Mucosa of descending colon (tissue), 3 donors: ENCODE measurements around the gene KLHL22. TPM values are rescaled to one million over a fixed set of nuclear protein-coding genes. Genes with fewer than 3 reads are reported as not detected.

ENCODE experiments used
- ATAC-seq: fragments of 200-7000 bp; cut with Tn5 transposase; one replicate; pipeline ENCODE4 v1.9.1; 2020; ENCODE audit warnings: mild to moderate bottlenecking, moderate library complexity
- DNase-seq, 3 donors: peaks; one replicate each; pipeline ENCODE4 v3.0.0-alpha.2; 2020
- H3K36me3 ChIP-seq: fragments of 200-600 bp; one replicate; pipeline ENCODE4 v1.8.0; 2021; ENCODE audit warnings: low read depth, mild to moderate bottlenecking
- H3K4me1 ChIP-seq: fragments of 200-600 bp; one replicate; pipeline ENCODE4 v1.8.0; 2021; ENCODE audit warnings: low read depth, mild to moderate bottlenecking
- H3K4me3 ChIP-seq: fragments of 200-600 bp; one replicate; pipeline ENCODE4 v1.8.0; 2021; ENCODE audit warnings: mild to moderate bottlenecking
- H3K9me3 ChIP-seq: fragments of 200-600 bp; one replicate; pipeline ENCODE4 v1.8.0; 2021; ENCODE audit warnings: mild to moderate bottlenecking
- CTCF ChIP-seq: fragments of 200-600 bp; IDR thresholded peaks from one replicate; pipeline ENCODE4 v1.8.0; 2022; ENCODE audit warnings: antibody characterized with exemption, mild to moderate bottlenecking
- intact Hi-C, 2 donors: fragments of 100-400 bp; cut with DNase I in 1 of 2; cut with micrococcal nuclease in 1 of 2; formaldehyde crosslinking; loops; one replicate each; pipeline versions ENCODE4 v1.11.0 to v1.11.1; 2022; cut with DNase I, micrococcal nuclease
- total RNA-seq, 3 donors: library from RNA; stranded (reverse); fragmentation: NEBNext Ultra II Directional in 2 of 3; extraction: Animal tissue kit (Norgen Biotek cat#: 25700) in 2 of 3; gene quantifications; one replicate each; pipeline versions ENCODE4 v1.2.1 to v1.2.4, GENCODE V29; 2021 to 2023
- donor health status: DM: no; HTN: no; CAD: no; lungs with moderate emphysema.
- donor health status: DM: no; HTN: no; CAD: no.
- donor health status: DM: no; HTN: yes; CAD: no.

KLHL22 gene
- total RNA-seq, 3 donors from 2014 or later, result 9.5 to 24.1 (median 14.7) TPM

DNA sequence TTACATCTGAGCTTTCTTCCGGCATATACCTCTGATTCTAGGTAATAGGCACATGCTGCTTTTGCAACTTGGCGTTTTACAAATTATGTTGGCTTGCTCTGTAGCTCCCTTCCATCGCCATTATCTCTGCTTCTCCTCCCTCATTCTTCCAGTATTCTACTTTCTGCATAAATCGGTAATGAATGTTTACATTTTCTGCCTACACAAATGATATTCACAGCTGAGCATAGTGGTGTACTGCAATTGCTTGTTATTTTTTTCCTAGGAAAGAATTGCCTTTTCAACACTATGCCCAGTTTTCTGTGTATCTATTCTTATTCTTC is 30.7 kb upstream of the KLHL22 start:
- peaks cover 25% of the 10 kb centered on the region for H3K4me1 ChIP-seq

DNA sequence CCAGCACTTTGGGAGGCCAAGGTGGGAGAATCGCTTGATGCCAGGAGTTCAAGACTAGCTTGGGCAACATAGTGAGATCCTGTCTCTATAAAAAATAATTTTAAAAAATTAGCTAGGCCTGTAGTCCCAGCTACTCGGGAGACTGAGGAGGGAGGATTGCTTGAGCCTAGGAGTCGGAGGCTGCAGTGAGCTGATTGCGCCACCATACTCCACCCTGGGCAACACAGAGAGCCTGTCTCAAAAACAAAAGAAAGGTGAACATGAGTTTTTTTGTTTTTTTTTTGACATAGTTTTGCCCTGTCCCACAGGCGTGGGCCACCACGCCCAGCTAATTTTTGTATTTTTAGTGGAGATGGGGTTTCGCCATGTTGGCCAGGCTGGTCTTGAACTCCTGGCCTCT is 29.5 kb upstream of the KLHL22 start:
- no peak overlapping the region for H3K4me3 ChIP-seq
- intact Hi-C loops, result no loop called here
- no peaks in the 10 kb centered on the region for H3K36me3 ChIP-seq
- H3K4me1 ChIP-seq, result peaks cover 14% of the 10 kb centered on the region
- DNase-seq, result no peak
- H3K9me3 ChIP-seq, result no peaks in the 10 kb centered on the region
- TF ChIP-seq CTCF, result no peak
- no peak for ATAC-seq

More for the DNA sequence above, 30.7 kb upstream of the KLHL22 start:
- no peak for TF ChIP-seq CTCF
- no peaks in the 10 kb centered on the region for H3K9me3 ChIP-seq
- H3K36me3 ChIP-seq, result no peaks in the 10 kb centered on the region
- ATAC-seq (no peak), DNase-seq (no peak)
- intact Hi-C loops, result no loop called here
- no peak overlapping the region for H3K4me3 ChIP-seq

GRCh38 chr22:20524004-20524481 is 28.4 kb upstream of the KLHL22 start:
- ATAC-seq, result peak; percentile 57
- Histone ChIP-seq H3K36me3 (no peaks in the 10 kb centered on the region), H3K4me3 (no peak overlapping the region), H3K4me1 (peaks cover 11% of the 10 kb centered on the region), H3K9me3 (no peaks in the 10 kb centered on the region)
- intact Hi-C loops, result no loop called here
- DNase-seq, result no peak
- TF ChIP-seq CTCF, result no peak

- H3K4me1 ChIP-seq, result peaks cover 11% of the 10 kb centered on the region
- H3K9me3 ChIP-seq, result no peaks in the 10 kb centered on the region
- DNase-seq (no peak), ATAC-seq (no peak)
- no peak for TF ChIP-seq CTCF
- no peak overlapping the region for H3K4me3 ChIP-seq
- H3K36me3 ChIP-seq, result no peaks in the 10 kb centered on the region
- intact Hi-C loops, result no loop called here
These were observed 27.7 kb upstream of the KLHL22 start for GRCh38 chr22:20523086-20523983.

- ATAC-seq, result no peak
- Histone ChIP-seq H3K9me3 (no peaks in the 10 kb centered on the region), H3K4me3 (no peak overlapping the region), H3K4me1 (peaks cover 11% of the 10 kb centered on the region), H3K36me3 (no peaks in the 10 kb centered on the region)
- intact Hi-C loops, result no loop called here
- DNase-seq, result no peak
- no peak for TF ChIP-seq CTCF
These were observed 26.8 kb upstream of the KLHL22 start for GRCh38 chr22:20522134-20523004.
